ENCODE data around the gene PTER.

The PTER gene, protein sequence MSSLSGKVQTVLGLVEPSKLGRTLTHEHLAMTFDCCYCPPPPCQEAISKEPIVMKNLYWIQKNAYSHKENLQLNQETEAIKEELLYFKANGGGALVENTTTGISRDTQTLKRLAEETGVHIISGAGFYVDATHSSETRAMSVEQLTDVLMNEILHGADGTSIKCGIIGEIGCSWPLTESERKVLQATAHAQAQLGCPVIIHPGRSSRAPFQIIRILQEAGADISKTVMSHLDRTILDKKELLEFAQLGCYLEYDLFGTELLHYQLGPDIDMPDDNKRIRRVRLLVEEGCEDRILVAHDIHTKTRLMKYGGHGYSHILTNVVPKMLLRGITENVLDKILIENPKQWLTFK

DNA sequence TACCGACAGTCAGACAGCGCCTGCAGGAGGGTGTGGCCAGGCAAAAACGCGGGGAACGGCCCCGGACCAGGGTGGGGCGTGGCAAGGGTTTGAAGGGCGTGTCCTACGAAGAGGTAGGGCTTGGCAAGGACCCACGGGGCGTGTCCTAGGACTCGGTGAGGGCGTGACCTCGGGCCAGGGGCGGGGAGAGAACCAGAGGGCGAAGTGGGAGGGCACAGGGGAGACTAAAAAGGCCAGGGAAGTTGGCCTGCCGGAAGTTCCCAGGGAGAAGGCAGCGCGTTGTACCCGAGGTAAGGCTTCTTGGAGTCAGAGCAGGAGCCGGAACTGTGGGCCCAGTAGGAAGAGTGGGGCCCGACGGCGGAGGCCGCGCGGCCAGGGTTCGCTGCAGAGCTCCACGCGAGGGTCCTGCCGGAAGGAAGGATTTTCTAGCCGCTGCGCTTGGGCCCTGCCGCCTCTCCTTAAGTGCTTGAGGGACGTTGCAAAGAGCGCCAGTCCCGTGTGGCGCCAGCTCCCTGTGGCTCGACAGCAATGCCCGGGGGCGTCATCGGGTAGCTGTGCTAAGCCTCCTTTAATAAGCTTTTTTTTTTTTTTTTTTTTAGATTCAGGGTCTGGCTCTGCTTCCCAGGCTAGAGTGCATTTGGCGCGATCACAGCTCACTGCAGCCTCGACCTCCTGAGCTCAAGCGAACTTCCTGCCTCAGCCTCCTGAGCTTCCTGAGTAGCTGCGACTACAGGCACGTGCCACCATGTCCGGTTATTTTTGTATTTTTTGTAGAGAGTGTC is at the start of gene PTER:
Gene PTER (plus strand): TSS at position 253 of the 782 bp plus-strand sequence. CDS start 47,375 bp downstream, outside the sequence.
- peak; percentile 94 for DNase-seq (ENCODE audit: low spot score)

DNA sequence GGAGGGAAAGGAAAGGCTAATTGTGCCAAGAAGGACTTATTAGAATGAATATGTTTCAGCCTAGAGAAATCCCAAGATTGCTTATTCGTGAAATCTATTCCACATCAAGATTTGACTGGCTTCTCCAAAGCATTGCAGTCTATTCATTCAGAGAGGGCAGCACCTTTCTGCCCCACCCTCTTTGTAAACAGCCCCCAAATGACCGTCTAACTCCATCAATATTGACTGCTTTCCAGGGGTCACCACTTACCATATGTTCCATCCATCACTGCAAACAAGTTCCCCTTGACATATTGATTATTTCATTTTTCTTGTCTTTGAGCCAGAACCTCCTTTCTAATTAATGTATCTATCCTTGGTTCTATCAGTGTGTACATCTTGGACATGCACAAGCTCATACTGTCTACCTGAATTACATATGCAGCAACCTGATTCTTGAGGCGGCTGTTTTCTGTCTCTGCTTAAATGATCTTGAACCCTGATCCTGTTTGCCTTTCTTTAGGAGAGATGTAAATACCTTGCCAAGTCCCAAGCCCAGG is 44.2 kb upstream of the PTER start:
- DNase-seq (ENCODE audit: low spot score): no peak

DNA sequence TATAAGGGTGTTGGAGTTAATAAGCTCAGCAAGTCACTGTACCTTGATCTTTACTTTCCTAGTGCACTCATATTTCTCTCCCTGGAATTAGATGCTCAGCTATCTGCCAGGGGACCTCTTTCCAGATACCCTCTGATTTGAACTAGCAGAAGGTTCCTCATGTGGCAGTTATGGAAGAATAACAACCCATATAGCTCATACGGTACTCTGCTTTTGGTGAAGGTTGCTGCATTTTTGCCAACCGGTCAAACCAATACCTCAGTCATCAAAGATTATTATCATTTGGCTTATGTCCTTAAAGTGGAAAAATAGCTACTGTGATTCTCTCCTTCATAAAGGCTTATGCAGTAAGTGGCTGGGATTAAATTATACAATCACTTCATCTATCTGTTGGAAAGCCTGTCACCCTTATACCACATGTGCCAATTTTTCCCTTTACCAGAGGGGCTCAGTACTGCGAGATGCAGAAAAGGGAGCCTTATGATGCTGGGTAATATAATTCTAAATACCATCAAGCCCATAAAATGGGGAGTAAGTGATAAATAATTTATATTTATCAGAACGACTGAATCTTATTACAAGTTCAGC is 43.4 kb upstream of the PTER start:
- no peak for DNase-seq (ENCODE audit: low spot score)

DNA sequence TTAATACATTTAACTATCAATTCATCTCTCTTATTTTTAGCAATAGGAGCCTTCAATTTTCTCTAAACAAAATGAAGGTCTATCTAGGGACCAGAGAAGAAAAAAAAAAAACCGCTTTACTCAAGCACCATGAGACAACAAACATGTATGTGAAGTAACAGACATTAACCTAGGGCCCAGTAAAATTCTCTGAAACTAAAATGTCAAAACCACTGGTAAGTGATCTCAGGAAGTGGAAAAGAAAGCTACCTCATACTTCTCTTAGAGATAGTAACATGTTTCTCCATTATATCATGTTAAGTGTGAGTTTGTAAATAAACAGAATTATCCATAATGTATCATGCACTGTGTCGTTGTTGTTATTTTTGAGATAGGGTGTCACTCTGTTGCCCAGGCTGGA is 35.4 kb upstream of the PTER start:
- DNase-seq (ENCODE audit: low spot score): no peak

DNA sequence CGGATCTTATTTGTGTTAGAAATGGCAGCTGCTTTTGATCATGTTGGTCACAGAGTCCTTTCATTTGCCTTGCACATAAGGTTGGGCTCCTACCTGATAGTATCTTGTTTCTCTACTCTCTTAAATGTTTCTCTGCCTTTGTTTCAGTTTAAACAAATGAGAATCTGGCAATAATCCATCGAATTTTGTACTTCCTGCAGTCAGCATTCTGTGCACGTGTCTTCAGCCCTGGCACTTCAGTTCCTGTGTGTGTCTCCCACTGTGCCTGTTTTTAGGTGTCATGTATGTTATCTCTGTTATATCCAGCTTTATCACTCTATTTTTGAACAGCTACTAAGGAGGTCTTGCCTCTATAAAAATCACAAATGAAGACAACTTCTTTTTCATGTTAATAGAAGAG is 28.4 kb upstream of the PTER start:
- no peak for DNase-seq (ENCODE audit: low spot score)

DNA sequence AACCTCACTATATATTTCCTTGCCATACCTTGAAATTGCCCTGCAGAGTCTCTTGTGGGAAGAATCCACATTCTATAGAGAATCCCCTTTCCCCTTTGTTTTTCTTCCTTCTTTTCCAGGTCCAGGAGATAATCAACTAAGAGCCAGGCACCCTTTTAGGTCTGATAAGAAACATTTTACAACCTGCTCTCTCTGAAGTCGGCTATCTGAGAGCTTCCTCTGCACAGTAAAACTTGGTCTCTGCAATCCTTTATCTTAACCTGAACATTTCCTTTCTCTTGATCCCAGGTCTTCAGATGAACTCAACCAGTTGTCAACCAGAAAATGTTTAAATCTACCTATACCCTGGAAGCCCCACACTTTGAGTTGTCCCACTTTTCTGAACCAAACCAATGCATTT is 19.5 kb upstream of the PTER start:
- no peak for DNase-seq (ENCODE audit: low spot score)

DNA sequence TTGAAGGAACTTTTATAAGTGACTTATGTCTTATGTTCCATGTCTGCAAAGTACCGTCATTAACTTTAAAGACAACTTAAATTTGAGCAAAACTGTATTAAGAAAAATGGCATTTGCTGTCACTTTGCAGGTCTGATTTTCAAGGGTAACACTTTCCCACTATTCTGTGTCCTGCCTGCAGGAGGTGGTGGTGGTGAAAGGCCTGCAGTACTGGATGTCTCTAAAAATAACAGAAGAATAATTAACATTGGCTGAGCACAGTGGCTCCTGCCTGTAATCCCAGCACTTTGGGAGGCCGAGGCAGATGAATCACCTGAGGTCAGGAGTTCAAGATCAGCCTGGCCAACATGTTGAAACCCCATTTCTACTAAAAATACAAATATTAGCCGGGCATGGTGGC is 13.2 kb upstream of the PTER start:
- DNase-seq (ENCODE audit: low spot score): no peak

DNA sequence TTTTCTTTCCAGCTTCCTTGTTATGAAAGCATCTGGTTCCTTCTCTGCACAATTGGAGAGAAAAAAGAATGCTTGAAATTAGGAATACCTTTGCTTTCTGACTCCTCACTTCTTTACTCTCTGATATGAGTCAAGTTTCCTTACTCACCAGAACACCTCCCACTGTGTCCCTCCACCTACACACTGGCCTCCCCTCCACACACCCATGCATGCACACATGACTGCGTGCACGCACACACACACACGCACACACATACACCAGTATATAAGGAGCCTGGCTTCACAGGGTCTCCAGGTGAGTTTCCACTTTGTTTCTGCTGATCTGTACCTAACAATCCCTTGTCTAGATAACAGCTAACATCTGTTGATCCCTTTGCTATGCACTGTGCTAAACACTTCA is 11.4 kb upstream of the PTER start:
- DNase-seq (ENCODE audit: low spot score): no peak

DNA sequence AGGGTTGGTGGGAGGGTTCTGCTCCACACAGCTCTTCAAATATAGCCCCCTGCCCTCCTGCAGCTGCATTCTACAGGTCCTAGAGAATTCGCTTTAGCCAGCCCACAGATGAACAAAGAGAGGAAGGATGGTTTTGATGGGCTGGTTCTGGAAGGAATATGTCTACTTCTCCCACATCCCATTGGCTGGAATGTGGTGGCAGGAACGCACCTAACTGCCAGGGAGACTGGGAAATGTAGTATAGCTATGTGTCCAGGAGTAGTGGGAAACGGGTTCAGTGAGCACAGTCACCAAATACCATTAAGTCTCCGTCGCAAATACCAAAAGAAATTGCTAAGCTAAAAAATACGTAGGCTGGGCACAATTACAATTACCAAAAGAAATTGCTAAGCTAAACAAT is 7.3 kb upstream of the PTER start:
- DNase-seq (ENCODE audit: low spot score): no peak

DNA sequence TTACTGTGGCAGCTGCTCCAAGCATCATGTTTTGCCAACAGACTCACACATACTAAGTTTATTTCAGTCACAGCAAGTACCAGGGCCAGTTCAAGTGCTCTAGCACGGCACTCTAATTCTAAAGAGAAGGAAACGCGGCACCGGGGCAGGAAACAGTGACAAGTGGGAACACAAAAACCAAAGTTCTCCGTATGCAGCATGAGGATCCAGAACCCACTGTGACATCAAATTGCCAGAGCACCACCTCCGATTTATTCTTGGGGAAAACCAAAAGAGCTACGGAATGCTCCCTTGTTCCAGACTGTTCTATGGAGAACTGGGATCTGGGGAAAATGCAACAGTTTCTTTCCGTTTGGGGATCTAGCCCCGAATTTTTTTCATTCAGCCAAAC is 448 bp upstream of the PTER start:
- peak; percentile 22 for DNase-seq (ENCODE audit: low spot score)

DNA sequence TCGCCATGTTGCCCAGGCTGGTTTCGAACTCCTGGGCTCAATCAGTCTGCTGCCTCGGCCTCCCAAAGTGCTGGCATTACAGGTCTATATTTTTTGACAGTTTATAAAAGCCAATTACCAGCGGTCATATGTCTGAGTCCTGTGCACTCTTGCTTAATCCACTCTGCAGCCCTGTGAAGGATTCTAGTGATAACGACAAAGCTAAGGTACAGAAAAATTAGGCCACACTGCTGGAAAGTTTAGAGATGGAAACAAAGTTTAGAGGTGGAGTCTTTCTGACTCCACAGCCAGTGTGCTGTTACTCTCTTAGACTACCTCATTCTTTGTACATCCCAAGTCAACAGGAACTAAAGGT is 707 bp downstream of the PTER start:
- DNase-seq (ENCODE audit: low spot score): no peak

DNA sequence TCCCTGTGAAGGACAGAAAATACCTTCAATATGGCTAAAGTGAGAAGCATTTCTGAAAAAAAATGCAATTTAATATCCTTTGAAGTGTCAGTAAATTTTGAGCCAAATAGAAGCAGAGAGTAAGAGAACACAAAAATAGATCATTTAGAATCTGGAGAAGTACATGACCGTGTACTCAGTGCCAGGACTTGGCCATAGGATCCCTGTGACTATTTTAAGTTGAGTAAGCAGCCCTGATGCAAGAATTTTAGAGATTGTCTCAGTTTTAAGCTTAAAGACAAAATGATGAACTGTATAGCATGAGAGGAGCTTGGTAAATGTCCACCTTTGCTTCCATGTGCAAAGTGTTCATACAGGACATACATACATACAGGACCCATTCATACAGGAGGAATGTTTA is 2.5 kb downstream of the PTER start:
- no peak for DNase-seq (ENCODE audit: low spot score)

DNA sequence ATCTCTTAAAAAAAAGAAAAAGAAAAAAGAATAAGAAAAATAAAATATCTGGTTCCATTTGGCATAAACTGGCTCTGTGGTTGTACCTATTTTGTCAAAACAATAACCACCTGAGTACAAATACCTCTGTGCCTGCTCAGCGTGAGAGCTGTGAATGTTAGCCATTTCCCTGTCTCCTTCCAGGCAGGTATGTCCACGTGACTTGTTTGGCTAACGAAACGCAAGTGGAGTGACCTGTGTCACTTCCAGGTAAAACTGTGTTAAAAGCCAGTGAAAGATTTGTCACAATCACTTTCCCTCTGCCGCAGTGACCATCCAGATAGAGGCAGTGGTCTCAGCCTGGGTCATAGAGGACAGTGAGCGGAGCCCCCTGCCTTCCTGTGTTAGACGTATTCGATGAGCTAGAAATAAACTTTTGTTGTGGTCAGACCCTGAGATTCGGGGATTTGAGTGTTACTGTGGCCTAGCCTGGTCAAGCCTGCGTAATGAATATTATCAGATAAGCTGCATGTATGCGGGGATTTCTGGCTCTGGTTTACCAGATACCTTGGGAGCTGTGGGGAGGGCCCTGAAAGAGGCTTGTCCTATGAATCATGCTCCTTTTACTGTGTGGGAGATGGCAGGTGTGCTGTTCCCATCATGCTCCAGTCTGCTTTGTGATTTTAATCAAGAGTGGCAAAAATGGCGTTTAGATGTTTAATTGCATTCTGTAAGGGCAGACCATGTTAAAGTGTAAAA is 3.8 kb downstream of the PTER start:
- peak; percentile 78 for DNase-seq (ENCODE audit: low spot score)

DNA sequence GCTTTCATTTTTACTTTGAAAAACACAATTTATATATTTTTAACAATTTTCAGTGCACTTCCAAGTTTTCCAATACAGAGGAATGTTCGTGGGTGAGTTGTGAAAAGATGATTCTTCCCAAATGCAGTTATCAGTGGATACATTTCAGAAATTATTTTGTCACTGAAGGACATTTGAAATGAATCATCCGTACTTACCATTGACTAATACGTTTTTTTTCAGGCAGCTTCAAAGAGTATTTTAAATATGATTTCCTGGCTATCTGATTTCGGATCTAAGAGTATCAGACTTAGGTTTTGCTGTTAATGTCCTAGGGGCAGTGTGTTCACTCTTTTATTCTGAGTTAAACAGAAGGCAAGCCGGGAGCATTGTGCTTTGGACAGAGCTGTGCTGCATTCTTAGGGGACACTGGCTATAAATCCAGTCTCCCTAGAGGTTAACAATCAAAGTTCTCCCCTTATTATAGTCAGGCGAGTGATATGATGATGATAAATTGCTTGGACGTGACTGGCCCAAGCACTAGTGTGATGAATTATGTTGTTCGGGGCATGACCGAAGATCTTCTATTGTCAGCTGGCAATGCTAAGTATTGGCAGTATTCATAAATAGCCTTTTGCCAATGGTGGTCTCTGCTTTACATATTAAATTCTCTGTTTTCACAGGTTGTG is 4.5 kb downstream of the PTER start:
- peak; percentile 23 for DNase-seq (ENCODE audit: low spot score)

DNA sequence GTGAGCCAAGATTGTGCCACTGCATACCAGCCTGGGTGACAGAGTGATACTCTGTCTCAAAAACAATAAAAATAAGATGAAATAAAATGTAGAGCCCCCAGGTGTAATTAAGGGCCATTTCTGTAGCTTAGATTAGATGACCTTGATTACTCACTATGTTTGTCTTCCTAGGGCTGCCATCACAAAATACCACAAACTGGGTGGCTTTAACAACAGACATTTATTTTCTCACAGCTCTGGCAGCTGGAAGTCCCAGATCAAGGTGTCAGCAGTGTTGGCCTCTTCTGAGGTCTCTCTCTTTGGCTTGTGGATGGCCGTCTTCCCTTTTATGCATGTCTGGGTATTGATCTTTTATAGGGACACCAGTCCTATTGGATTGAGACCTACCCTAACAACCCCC is 6.1 kb downstream of the PTER start:
- no peak for DNase-seq (ENCODE audit: low spot score)

DNA sequence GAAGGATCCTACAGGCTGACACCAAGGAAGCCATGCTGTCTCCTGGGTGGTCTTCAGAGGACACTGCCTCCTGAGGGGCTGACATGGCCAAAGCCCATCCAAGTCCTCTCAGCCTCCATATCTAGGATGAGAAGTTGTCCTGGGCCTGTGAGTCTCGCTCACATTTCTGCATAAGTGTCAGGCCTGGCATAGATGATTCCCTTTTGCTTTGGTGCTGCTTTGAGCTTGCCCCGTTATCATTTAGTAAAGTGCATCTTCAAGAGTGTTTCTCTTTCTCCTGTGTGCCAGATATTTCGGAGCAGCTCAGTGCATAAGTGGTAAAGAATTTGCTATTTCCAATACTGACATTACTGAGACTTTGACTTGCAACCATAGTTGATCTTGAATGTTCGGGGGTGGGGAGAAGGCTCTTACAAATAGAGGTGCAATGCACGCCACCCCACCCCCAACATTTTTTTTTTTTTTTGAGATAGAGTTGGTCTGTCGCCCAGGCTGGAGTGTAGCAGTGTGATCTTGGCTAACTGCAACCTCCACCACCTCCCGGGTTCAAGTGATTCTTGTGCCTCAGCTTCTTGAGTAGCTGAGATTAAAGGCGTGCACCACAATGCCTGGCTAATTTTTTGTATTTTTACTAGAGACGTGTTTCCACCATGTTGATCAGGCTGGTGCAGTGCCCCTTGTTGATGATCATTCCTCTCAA is 9.1 kb downstream of the PTER start:
- DNase-seq (ENCODE audit: low spot score): no peak

DNA sequence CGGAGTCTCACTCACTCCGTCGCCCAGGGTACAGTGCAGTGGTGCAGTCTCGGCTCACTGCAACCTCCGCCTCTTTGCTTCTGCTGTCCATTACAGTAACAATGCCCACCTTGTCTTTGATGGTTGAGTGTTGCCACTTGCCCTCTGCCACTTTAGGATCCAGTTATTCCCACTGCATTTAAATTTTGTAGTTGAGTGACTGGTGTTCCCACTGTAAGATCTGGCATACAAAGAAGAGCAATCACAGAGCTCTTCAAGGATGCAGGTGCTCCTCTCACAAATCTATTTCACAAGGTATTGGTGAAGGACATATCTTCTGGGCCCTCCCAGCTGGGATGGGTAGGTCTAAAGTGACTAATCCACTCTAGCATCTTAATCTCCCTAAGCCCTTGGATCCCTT is 12.6 kb downstream of the PTER start:
- no peak for DNase-seq (ENCODE audit: low spot score)

DNA sequence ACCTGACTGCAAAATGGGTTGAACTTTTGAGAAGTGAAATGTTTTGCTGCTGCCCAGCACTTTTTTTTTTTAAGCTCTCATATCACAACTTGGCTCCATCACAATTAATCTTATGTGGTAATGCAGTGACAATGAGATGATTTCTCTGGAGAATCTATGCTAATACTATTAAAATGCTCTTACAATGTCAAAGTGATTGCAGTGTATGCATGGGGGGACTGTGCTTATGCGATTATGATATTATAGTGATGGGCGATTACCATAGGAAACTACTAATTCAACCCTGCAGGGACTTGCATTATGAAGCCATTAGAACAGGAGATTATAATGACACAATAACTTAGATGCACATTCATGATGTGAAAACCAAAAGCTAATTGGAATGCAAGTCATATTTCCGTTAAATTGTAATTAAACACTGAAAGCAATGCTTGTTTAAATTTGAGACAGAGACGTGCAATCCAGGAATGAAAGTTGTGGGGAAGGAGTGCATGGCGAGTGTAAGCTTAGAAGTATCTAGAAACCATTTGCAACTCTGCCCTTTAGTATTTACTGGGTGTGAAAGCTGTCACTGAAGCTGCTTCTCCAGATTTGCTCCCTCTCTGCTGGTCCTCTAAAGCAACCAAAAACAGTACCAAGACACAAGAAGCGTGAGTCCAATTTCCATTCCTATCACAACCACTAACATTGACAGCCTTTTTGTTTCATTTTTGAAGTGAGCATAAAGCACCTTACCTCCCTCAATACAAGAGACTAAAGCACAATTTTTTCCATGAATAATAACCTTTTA is 21.6 kb downstream of the PTER start:
- no peak for DNase-seq (ENCODE audit: low spot score)

DNA sequence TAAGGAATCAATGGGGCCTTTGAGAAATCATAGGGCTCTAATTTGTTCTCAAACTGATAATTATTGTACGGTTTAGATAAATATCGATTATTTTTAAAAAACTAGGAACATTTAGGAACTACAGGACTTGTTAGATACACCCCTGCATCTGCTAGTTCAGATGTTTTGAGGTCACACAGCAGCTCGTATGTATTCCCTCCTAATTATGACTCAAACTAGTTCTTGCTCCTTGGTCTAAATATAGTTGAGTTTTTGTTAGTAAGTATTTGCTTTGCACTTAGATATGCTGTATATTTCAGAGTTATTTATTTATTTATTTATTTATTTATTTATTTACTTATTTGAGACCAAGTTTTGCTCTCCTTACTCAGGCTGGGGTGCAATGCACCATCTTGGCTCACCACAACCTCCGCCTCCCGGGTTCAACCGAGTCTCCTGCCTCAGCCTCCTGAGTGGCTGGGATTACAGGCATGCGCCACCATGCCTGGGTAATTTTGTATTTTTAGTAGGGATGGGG is 22.7 kb downstream of the PTER start:
- DNase-seq (ENCODE audit: low spot score): no peak

DNA sequence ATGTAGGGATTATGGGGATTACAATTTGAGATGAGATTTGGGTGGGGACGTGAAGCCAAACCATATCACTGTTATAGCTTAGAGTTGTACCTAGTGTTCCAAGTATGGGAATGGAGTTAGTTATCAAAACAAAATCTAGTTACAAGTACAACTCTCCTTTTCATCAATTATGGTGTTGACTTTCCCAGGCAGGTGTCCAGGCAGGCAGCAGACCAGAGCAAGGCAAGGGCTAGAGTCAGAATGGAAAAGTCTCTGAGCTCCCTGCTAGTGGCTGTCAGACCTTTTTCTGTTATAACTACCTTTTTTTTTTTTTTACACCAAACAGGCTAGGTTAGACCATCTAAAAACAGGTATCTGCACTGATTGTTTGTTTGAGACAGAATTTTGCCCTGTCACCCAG is 29.2 kb downstream of the PTER start:
- no peak for DNase-seq (ENCODE audit: low spot score)
